SH-SY5Y (cell line): ENCODE results near the gene TIGD7.

Experiments
- GATA2 ChIP-seq: IDR thresholded peaks from 2 replicates; pipeline ENCODE4 v1.6.1; 2011; ENCODE audit warnings: mild to moderate bottlenecking, low read depth, low read length
- GATA3 ChIP-seq: IDR thresholded peaks from 2 replicates; pipeline ENCODE4 v1.6.1; 2011; ENCODE audit warnings: low read depth, mild to moderate bottlenecking, low read length, moderate library complexity

DNA sequence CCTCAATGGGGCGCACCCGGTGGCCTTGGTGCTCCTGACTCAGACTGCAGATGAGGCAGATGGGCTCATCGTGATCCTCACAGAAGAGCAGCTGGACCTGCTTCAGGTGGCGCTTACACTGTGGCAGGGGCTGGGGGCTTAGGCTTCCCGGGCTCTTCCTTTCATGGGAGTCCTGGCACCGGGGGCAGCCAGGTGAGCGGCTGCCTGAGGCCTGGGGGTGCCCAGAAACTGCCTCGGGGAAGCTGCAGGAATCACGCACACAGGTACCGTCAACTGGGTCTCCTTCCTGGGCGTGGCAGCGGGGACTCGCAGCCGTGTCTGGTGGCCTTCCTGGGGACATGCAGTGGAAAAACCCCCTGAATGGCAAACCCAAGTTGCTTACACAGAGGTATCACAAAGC lies 55.8 kb downstream of the TIGD7 start:
- TF ChIP-seq GATA2 (no peak), GATA3 (no peak)
